Heart right ventricle (tissue), 16 donors: ENCODE results near the gene CPTP. TPM values are rescaled to one million over a fixed set of nuclear protein-coding genes. Genes with fewer than 3 reads are reported as not detected.

Experiments used
- ATAC-seq, 8 donors: fragments of 200-7000 bp; cut with Tn5 transposase; one replicate each; pipeline ENCODE4 v1.9.1; 2020; ENCODE audit warnings: mild to moderate bottlenecking in 8 of 8, moderate library complexity in 8 of 8, moderate number of reproducible peaks in 1 of 8
- DNase-seq, 2 donors: peaks; one replicate each; pipeline ENCODE4 v3.0.0-alpha.2; 2020
- H3K27ac ChIP-seq, 10 donors: fragments of 200-600 bp; sonication (generic) in 2 of 10; one replicate each; pipeline versions ENCODE4 v1.5.0 to v1.8.0; 2020 to 2022; ENCODE audit warnings: mild to moderate bottlenecking in 3 of 10
- H3K27me3 ChIP-seq, 7 donors: fragments of 200-600 bp; one replicate each; pipeline ENCODE4 v1.8.0; 2021 to 2022; ENCODE audit warnings: mild to moderate bottlenecking in 2 of 7
- H3K36me3 ChIP-seq, 9 donors: fragments of 200-600 bp; sonication (generic) in 1 of 9; one replicate each; pipeline versions ENCODE4 v1.5.0 to v1.8.0; 2020 to 2022; ENCODE audit warnings: mild to moderate bottlenecking in 2 of 9
- H3K4me1 ChIP-seq, 9 donors: fragments of 200-600 bp; sonication (generic) in 1 of 9; one replicate each; pipeline versions ENCODE4 v1.5.0 to v1.8.0; 2020 to 2022; ENCODE audit warnings: mild to moderate bottlenecking in 4 of 9
- H3K4me3 ChIP-seq, 10 donors: fragments of 200-600 bp; sonication (generic) in 2 of 10; one replicate each; pipeline versions ENCODE4 v1.5.0 to v1.8.0; 2020 to 2022; ENCODE audit warnings: mild to moderate bottlenecking in 7 of 10, moderate library complexity in 2 of 10
- H3K9me3 ChIP-seq, 11 donors: fragments of 200-600 bp in 10 of 11; sonication (generic) in 2 of 11; one replicate each; pipeline versions ENCODE4 v1.5.0 to v1.8.0; 2013 to 2022; ENCODE audit warnings: mild to moderate bottlenecking in 2 of 11, control low read depth in 1 of 11, moderate library complexity in 1 of 11
- CTCF ChIP-seq, 9 donors: fragments of 200-600 bp; sonication (generic) in 2 of 9; IDR thresholded peaks; one replicate each; pipeline versions ENCODE4 v1.5.0 to v1.8.0; 2021 to 2022; ENCODE audit warnings: antibody characterized with exemption in 9 of 9, mild to moderate bottlenecking in 5 of 9, moderate library complexity in 1 of 9
- WGBS, 2 donors: extraction: QIAGEN DNeasy Blood & Tissue Kit; methylation state at CpG; one replicate each; pipeline ENCODE4 v1.1.7; 2013; ENCODE audit warnings: inconsistent platforms in 1 of 2; 5-methylcytosine and 5-hydroxymethylcytosine counted together
- intact Hi-C, 10 donors: fragments of 100-400 bp; cut with DNase I; formaldehyde crosslinking; loops; one replicate each; pipeline versions ENCODE4 v1.11.1 to v1.14.2; 2022
- polyA plus RNA-seq, 2 donors: library from polyadenylated mRNA; stranded (reverse); fragments of 200-250 nt; gene quantifications; one replicate each; pipeline ENCODE4 v1.2.3, GENCODE V29; 2013
- total RNA-seq, 10 donors: library from RNA; stranded (reverse); fragmentation: NEBNext Ultra II Directional in 3 of 10; extraction: Animal tissue kit (Norgen Biotek cat#: 25700) in 3 of 10; gene quantifications; one replicate each; pipeline versions ENCODE4 v1.2.1 to v1.2.4, GENCODE V29; 2021 to 2023
- donor health status: Arrhythmogenic right ventricular cardiomyopathy.
- donor health status: ischemic (EF 13 %, LVEDD 7.1; RV severe dilation, severe dysfunction).
- donor health status: healthy with polysubstance abuse.
- donor health status: DM: no; HTN: yes; CAD: no.
- donor health status: DM: no; HTN: no; CAD: no.
- donor health status: ischemic (EF 25% LVEDD 6.9; RV normal size, moderate dysfunction).
- donor health status: ischemic (EF 25% LVEDD 5.7; RV mildly dilated, moderate dysfunction).
- donor health status: healthy.
- donor health status: DM: yes; HTN: yes; CAD: no.
- donor health status: Ischemic cardiomyopathy.
- donor health status: ischemic (EF 35%, LVEDD 5.7; RV mildly dilated, moderate dysfunction).
- donor health status: nonischemic (EF 11% LVEDD 7.7; RV severe dilation, severe dysfunction).
- donor health status: DM: yes; HTN: yes; CAD: no.
- donor health status: PGD.
- donor health status: ischemic (EF 29% LVEDD 5.4; RV normal size, mild dysfunction).
- donor health status: nonischemic (EF 23%, LVEDD 6.1; RV moderate dilation, normal function).

Gene CPTP
- total and polyA plus RNA-seq, 12 donors, result 49.4 to 222 (median 65.4) TPM

- 85 to 86% methylated on average over 26 of the region's 26 CpGs for WGBS, 2 donors
- Histone ChIP-seq H3K27ac (no peak overlapping the region), H3K27me3 (no peaks in the 10 kb centered on the region), H3K36me3 (peaks cover 0 to 19% (median 0%) of the 10 kb centered on the region in 9 donors), H3K4me3 (peak overlapping the region in 4 of 10 donors; percentile 79 to 98 (median 93)), H3K4me1 (peaks cover 16 to 45% (median 38%) of the 10 kb centered on the region in 9 donors), H3K9me3 (no peaks in the 10 kb centered on the region)
- DNase-seq, result peak in 1 of 2 donors; percentile 25
- intact Hi-C loops, result loop anchor here in 1 of 10 donors (10.0 kb wide), 1 partner anchor 132 kb away; no protein-coding TSS in a partner anchor
- no peak for TF ChIP-seq CTCF (IDR thresholded peaks at IDR 0.05)
- ATAC-seq, result no peak
Observed at GRCh38 chr1:1373051-1373814, 48.6 kb downstream of the CPTP start.

GRCh38 chr1:1373815-1374588 is 49.4 kb downstream of the CPTP start:
- WGBS, 2 donors, result 46 to 48% methylated on average over 51 to 52 of the region's 52 CpGs
- DNase-seq (peak in 1 of 2 donors; percentile 27), ATAC-seq (no peak)
- Histone ChIP-seq H3K36me3 (peaks cover 0 to 19% (median 0%) of the 10 kb centered on the region in 9 donors), H3K27me3 (no peaks in the 10 kb centered on the region), H3K4me3 (peak overlapping the region; percentile 76 to 100 (median 93)), H3K27ac (peak overlapping the region in 9 of 10 donors; percentile 91 to 99 (median 97)), H3K4me1 (peaks cover 16 to 45% (median 38%) of the 10 kb centered on the region in 9 donors), H3K9me3 (no peaks in the 10 kb centered on the region)
- intact Hi-C loops, result loop anchor here in 1 of 10 donors (10.0 kb wide), 1 partner anchor 131 kb away; no protein-coding TSS in a partner anchor
- TF ChIP-seq CTCF (IDR thresholded peaks at IDR 0.05), result no peak

GRCh38 chr1:1374589-1374928 is 50.0 kb downstream of the CPTP start:
- Histone ChIP-seq H3K9me3 (no peaks in the 10 kb centered on the region), H3K4me1 (peaks cover 16 to 45% (median 38%) of the 10 kb centered on the region in 9 donors), H3K36me3 (peaks cover 0 to 19% (median 0%) of the 10 kb centered on the region in 9 donors), H3K27me3 (no peaks in the 10 kb centered on the region), H3K4me3 (peak overlapping the region; percentile 76 to 100 (median 93)), H3K27ac (peak overlapping the region; percentile 79 to 99 (median 96))
- intact Hi-C loops, result loop anchor here in 1 of 10 donors (10.0 kb wide), 1 partner anchor 130 kb away; no protein-coding TSS in a partner anchor
- ATAC-seq (no peak), DNase-seq (peak in 1 of 2 donors; percentile 46)
- TF ChIP-seq CTCF (IDR thresholded peaks at IDR 0.05), result no peak
- 1% methylated on average over 21 to 24 of the region's 24 CpGs for WGBS, 2 donors
